ENCODE results near the gene ALS2CL.

The ALS2CL gene

GRCh38 chr3:46626039-46626438, 67.4 kb downstream of the ALS2CL start:
- DNase-seq, result no peak

DNA sequence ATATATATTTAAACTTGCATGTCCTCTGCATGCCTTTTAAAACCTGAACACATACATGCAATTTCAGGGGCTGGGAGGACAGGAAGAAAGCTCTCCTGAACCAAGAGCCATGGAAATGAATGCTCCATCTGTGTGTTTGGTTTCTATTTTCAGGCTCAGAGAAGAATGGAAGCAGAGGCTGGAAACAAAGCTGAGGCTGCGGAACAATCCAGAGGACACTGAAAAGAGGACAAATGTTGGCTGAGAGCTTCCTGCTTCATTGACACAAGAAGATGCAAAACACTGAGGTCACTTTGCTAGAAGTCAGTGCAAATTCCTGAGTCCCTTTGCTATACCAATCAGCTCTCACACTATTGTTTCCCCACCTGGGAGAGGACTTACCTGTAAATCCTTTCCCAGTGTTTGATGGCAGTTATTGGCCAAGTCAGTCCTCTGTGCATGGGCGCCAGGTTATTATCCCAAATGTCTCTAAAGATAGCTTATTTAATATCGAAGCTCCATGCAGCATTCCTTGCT, 68.4 kb downstream of the ALS2CL start:
- no peak for DNase-seq

- DNase-seq, result no peak
These were observed 68.9 kb downstream of the ALS2CL start for GRCh38 chr3:46624533-46624932.

- DNase-seq, result no peak
These were observed 73.4 kb downstream of the ALS2CL start for GRCh38 chr3:46619845-46620778.

All from activated naive CD4-positive, alpha-beta T cell treated with anti-CD3 and anti-CD28 coated beads, Interleukin-2, amount 50 U/mL, for 16 hours (primary cell).